GM18520 (cell line): Measurements from ENCODE around the gene HAP1.
"Not testable (repeated sequence)": the region's sequence is repeated elsewhere in the genome, so short reads cannot be mapped to it uniquely, and the experiment has no call there.

ENCODE experiments used
- ATAC-seq: cut with Tn5 transposase; IDR thresholded peaks from one replicate; pipeline ENCODE4 v1.9.1; 2021; ENCODE audit not compliant: unreplicated experiment

The HAP1 gene

GRCh38 chr17:41691031-41691777, 43.2 kb downstream of the HAP1 start:
- no peak for ATAC-seq

DNA sequence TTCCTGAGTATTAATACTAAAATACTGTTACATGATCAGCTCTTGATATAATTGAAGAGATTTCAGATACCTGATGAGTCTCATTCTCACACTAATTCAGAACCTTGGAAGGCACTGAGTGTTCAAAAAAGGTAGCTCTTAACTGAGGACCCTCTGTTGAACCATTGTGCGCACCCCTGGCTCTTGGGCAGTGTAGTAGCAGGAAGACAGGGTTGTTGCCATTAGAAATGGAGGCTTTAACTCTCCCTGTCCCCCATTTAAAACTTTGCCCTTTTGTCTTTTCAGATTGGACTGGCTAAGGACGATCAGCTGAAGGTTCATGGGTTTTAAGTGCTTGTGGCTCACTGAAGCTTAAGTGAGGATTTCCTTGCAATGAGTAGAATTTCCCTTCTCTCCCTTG, 43.9 kb downstream of the HAP1 start:
- ATAC-seq: no peak

DNA sequence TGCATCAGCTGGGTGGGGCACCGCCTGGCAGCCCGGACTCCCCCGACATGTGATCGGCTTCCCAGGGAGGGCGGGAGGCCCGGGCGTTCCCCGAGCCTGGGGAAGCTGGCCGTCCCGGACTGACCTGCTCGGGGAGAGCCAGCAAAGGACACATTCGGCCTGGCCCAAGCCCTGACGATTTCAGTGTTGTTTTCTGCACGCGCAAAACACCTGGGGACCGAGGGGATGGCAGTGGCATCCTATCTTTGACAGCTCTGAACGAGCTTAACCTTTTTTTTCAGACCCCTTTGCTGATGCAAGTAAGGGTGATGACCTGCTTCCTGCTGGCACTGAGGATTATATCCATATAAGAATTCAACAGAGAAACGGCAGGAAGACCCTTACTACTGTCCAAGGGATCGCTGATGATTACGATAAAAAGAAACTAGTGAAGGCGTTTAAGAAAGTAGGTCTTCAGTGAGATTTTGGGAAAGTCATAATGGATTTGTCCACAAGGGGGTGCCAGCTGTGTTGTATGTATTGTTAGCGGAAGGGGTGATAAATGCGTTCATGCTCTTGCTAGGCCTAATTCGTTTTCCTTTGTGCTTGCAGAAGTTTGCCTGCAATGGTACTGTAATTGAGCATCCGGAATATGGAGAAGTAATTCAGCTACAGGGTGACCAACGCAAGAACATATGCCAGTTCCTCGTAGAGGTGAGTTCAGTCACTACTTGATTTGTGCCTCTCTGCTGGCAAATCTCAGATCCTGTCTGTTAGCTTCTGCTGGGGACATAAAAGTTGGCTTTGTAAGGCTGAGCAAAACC, 44.7 kb downstream of the HAP1 start:
- ATAC-seq: no peak

DNA sequence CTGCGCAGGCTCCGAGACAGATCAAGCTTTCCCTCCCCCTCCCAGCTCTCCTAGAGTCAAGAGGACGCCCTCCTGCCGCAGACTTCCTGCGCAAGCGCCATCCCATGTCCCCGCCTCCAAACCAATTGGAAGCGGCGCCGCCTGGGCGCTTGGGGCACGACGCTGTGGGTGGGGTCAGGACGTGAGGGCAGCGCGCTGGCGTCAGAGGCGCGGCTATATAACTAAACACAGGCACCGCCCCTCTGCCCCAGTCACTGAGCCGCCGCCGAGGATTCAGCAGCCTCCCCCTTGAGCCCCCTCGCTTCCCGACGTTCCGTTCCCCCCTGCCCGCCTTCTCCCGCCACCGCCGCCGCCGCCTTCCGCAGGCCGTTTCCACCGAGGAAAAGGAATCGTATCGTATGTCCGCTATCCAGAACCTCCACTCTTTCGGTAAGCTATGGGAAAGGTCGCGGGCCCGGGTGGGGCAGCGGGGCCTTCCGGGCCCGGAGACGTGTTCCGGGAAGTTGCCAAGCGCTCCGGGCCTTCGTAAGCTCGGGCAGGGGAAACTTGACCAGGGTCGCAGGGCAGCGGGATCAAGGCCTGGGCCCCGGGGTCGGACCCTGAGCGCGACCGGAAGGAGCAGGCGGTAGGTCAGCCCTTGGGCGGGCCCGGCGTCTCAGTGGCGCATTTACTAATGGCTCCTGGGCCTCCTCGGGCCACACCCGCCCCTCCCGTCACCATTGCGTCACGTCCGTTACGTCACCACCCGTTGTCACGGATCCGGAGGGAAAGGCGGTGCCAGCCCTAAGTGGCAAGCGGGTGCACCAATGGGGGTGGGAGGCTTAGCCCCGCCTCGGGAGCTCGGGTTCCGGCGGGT, 45.6 kb downstream of the HAP1 start, which contains the start of gene EIF1:
Gene EIF1 (plus strand): TSS at position 245 of the 856 bp plus-strand sequence. CDS start 154 bp downstream, at position 399.
- ATAC-seq: peak; percentile 60

DNA sequence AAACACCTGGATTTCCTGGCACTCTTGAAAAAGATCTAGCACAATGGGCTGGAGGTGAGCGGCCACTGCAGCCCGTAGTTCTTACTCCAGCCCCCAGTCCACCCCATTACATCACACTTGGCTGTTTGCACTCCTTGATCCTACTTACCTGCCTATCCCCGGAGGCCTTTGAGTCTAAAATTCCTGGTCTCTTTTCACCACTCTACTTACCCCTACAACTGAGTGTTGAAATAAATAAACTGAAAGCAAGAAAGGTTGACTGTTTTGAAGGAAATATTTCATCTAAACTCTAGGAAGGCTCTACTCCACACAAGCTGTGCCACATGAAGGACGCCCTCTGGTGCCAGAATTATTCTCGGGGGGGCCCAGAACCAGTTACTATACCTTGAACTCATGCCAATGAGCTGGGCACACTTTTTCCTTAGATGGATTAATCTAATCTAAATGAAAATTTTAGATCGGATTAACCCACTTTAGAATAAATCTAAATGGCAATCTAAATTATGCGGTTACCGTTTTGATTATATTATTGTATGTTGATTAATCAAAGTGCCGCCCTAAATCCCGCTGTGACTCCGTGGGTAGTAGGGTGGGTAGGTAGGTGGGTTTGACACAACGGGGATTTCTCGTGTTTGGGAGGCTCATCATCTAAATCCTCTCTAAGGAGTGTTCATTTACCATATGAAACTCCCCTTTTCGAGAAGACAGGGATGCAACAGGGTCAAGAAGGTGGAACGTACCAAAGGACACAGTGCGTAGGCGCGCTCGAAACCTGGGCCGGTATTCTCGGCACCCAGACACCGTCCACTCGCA, 46.4 kb downstream of the HAP1 start:
- no peak for ATAC-seq

DNA sequence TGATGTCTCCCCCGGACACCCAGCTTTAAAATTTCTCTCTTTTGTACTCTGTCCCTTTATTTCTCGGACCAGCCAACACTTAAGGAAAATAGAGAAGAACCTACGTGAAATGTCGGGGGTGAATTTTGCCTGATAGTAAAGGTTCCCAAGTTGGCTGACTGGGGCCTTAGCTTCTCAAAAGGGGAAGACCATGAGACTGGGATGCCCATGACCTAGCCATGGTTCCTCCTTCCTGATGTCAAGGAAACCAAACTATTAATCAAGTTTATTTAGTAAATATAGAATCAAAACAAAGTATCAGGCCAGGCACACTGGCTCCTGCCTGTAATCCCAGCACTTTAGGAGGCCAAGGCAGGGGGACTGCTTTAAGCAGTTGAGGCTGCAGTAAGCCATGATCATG, 48.2 kb downstream of the HAP1 start:
- no peak for ATAC-seq

- ATAC-seq: not testable (repeated sequence)
Observed at GRCh38 chr17:41685753-41686152, 48.7 kb downstream of the HAP1 start.

DNA sequence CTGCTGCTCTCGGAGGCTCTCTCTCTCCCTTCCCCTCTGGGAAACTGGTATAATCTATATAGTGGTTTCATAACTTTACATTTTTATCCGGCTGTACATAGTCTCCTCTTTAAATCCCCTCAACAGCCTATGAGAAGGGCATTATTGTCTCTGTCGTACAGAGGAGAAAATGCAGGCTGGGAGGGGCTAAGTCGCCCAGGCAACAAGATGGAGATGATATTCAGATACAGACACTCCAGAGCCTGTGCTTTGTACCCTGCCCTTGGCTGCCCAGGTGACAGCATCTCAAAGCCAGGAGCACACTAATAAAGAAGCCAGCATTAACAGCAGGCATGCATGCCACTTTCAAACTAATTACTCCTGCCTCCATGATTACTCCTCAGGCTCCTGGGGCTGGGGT, 50.4 kb downstream of the HAP1 start:
- ATAC-seq: no peak

DNA sequence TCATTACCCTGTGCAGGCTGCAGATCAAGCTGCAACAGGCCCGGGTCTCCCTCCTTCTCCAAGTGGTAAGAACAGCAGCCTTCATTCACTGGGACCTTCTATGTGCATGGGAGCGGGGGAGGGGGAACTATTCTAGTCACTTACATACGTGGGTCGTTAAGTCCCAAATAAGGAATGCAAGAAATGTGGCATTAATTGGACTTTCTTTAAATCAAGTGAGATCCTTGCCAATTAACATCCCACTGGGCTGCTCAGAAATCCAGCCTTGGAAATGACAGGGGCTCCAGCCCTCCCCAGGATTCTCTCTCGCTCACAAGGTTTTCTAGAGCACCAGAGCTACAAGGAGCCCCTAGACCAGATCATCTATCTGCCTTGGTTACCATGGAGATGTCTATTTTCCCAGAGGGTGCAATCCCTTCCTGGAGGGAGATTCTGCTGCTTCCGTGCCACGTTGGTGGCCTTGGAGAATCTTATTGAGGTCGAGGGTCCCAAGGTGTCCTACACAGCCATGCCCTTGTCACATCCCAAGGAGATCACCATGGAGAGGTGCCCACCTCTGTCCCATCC, 50.9 kb downstream of the HAP1 start:
- ATAC-seq: no peak

DNA sequence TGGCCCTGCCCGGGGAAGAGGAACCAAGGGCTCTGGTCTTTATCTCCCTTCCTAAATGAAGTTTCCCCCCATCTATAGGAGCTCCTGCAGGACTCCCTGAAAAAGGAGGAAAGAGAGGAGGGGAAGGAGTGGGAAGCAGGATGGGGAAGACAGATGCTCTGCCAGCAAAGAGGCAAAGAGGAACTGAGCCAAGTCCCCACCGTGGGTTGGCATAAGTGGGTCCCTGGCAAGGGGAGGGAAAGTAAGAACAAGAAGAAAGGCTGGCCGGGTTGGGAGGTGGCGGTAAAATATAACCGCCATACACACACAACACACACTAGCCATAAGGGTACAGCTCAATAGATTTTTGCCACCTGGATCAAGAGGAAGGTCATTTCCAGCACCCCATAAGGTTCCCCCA, 51.8 kb downstream of the HAP1 start:
- ATAC-seq: no peak

GRCh38 chr17:41681776-41682175, 52.7 kb downstream of the HAP1 start:
- ATAC-seq: no peak

DNA sequence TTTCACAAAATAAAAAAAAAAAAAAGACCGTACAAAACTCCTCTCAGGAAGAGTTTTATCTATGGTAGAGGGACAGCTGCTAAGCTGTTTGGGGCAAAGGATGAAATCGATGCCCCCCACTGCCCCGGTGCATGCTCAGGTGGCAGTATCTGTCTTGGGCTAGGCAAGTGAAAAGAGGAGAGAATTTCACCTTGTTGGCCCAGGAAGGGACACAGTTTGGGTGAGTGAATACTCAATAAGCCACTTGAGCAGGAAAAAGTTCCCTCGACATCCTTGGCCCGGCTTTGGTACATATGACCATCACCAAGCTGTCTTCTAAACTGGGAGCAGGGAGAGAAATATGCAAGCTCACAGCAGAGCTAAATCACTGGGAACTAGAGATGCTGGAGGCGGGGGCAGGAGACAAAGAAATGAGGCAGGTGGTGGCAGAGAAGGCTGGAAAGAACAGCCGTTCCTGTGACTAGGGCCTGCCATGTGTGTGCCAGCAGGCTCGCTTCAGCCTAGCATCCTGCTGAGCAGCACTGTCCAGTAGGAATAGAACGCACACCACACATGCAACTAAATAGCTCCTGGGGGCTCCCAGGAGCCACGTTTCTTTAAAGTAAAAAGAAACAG, 53.9 kb downstream of the HAP1 start:
- ATAC-seq: no peak

GRCh38 chr17:41679740-41680425, 54.6 kb downstream of the HAP1 start:
- no peak for ATAC-seq

- ATAC-seq: peak; percentile 61
Observed at GRCh38 chr17:41678907-41679739, 55.3 kb downstream of the HAP1 start.

- ATAC-seq: no peak
Observed at GRCh38 chr17:41678411-41678906, 56.0 kb downstream of the HAP1 start.

DNA sequence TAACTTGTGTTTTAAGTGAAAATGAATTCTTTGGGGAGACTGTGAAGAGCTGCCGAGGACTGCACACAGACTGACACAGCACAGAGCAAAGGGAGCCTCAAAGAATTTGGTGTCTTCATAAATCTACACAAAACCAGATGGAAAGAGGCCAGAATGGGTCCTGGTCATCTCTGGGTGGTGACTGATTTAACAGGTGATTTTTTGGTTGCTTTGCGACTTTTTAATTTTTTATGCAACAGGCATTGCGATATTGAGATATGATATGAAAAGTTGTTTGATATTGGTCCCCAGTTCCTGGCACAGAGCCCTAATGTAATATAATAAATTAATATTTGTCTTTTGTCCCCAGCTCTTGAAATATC, 58.4 kb downstream of the HAP1 start:
- no peak for ATAC-seq

GRCh38 chr17:41675157-41676057, 59.0 kb downstream of the HAP1 start:
- not testable (repeated sequence) for ATAC-seq
